Hepatocyte (in vitro differentiated cells): Measurements from ENCODE around the gene NAPA. TPM values are rescaled to one million over a fixed set of nuclear protein-coding genes. Genes with fewer than 3 reads are reported as not detected.

Source experiments
- DNase-seq: peaks from one replicate; pipeline ENCODE4 v3.0.0-alpha.2; 2016; ENCODE audit warnings: low spot score
- H2AFZ ChIP-seq: fragments of 200-600 bp; sonication (generic); 2 replicates; pipeline ENCODE4 v1.6.0; 2016; ENCODE audit warnings: antibody characterized with exemption, mild to moderate bottlenecking
- H3K27ac ChIP-seq: fragments of 200-600 bp; sonication (generic); 2 replicates; pipeline ENCODE4 v1.5.1; 2016; ENCODE audit warnings: mild to moderate bottlenecking
- H3K27me3 ChIP-seq: fragments of 200-600 bp; sonication (generic); 2 replicates; pipeline ENCODE4 v1.6.1; 2016
- H3K36me3 ChIP-seq: fragments of 200-600 bp; sonication (generic); replicated peaks from 2 replicates; pipeline ENCODE4 v1.5.1; 2016; ENCODE audit warnings: low read depth; ENCODE audit not compliant: insufficient read depth
- H3K4me1 ChIP-seq: fragments of 200-600 bp; sonication (generic); 2 replicates; pipeline ENCODE4 v1.5.1; 2016; ENCODE audit warnings: mild to moderate bottlenecking, moderate library complexity; ENCODE audit not compliant: insufficient read depth
- H3K4me2 ChIP-seq: fragments of 200-600 bp; sonication (generic); 2 replicates; pipeline ENCODE4 v1.6.0; 2016
- H3K4me3 ChIP-seq: fragments of 200-600 bp; sonication (generic); 2 replicates; pipeline ENCODE4 v1.5.1; 2016; ENCODE audit warnings: mild to moderate bottlenecking
- H3K79me2 ChIP-seq: fragments of 200-600 bp; sonication (generic); 2 replicates; pipeline ENCODE4 v1.6.0; 2017; ENCODE audit warnings: mild to moderate bottlenecking
- H3K9me2 ChIP-seq: fragments of 200-600 bp; sonication (generic); replicated peaks from 2 replicates; pipeline ENCODE4 v1.6.0; 2017; ENCODE audit warnings: mild to moderate bottlenecking; ENCODE audit not compliant: insufficient read depth
- H3K9me3 ChIP-seq: fragments of 200-600 bp; sonication (generic); 2 replicates; pipeline ENCODE4 v1.5.1; 2016; ENCODE audit warnings: low read depth, mild to moderate bottlenecking
- H4K20me1 ChIP-seq: fragments of 200-600 bp; sonication (generic); 2 replicates; pipeline ENCODE4 v1.6.0; 2016; ENCODE audit warnings: mild to moderate bottlenecking; ENCODE audit not compliant: insufficient read depth, poor library complexity, severe bottlenecking
- CTCF ChIP-seq: fragments of 200-600 bp; sonication (generic); IDR thresholded peaks from 2 replicates; pipeline ENCODE4 v1.5.1; 2016; ENCODE audit warnings: antibody characterized with exemption, mild to moderate bottlenecking; ENCODE audit not compliant: poor library complexity
- EZH2 ChIP-seq: fragments of 200-600 bp; sonication (generic); IDR thresholded peaks from 2 replicates; pipeline ENCODE4 v1.6.1; 2016; ENCODE audit warnings: antibody characterized with exemption, mild to moderate bottlenecking, borderline replicate concordance
- EZH2phosphoT487 ChIP-seq: fragments of 200-600 bp; sonication (generic); IDR thresholded peaks from one replicate; pipeline ENCODE4 v1.6.1; 2018; ENCODE audit warnings: antibody characterized with exemption, mild to moderate bottlenecking, low read depth, moderate library complexity; ENCODE audit not compliant: unreplicated experiment, severe bottlenecking
- WGBS: methylation state at CpG from one replicate; pipeline ENCODE4 v1.1.6; 2016; ENCODE audit warnings: low lambda C conversion rate; ENCODE audit errors: missing lambda C conversion rate; 5-methylcytosine and 5-hydroxymethylcytosine counted together
- polyA plus RNA-seq: library from polyadenylated mRNA; unstranded; fragments of >200 nt; fragmentation: Nextera tagmentation; extraction: Ambion mirVana; gene quantifications from 2 replicates; pipeline ENCODE4 v1.2.1, GENCODE V29; 2016
- total RNA-seq: library from RNA; depleted of rRNA; stranded (reverse); fragments of >200 nt; gene quantifications from 2 replicates; pipeline ENCODE4 v1.2.3, GENCODE V29; 2014

Gene NAPA
- total and polyA plus RNA-seq, 2 experiments from 2014 or later: 106 to 192 TPM

GRCh38 chr19:47498561-47498960 is 16.3 kb downstream of the NAPA start:
- DNase-seq: no peak
- H3K79me2 ChIP-seq: peaks cover 17% of the 10 kb centered on the region
- H3K9me3 ChIP-seq: no peaks in the 10 kb centered on the region
- H3K36me3 ChIP-seq: no peaks in the 10 kb centered on the region
- no peak for TF ChIP-seq EZH2
- TF ChIP-seq CTCF: no peak
- TF ChIP-seq EZH2phosphoT487: no peak
- H3K4me2 ChIP-seq: no peak overlapping the region
- H3K27me3 ChIP-seq: no peaks in the 10 kb centered on the region
- H3K27ac ChIP-seq: no peak overlapping the region
- peaks cover 22% of the 10 kb centered on the region for H4K20me1 ChIP-seq
- H3K9me2 ChIP-seq: no peaks in the 10 kb centered on the region
- no peak overlapping the region for H3K4me3 ChIP-seq
- 94% methylated on average over 5 of the region's 5 CpGs for WGBS
- H2AFZ ChIP-seq: no peak overlapping the region
- H3K4me1 ChIP-seq: no peaks in the 10 kb centered on the region

GRCh38 chr19:47497821-47498520 is 16.9 kb downstream of the NAPA start:
- H4K20me1 ChIP-seq: peaks cover 21% of the 10 kb centered on the region
- H3K79me2 ChIP-seq: peaks cover 12% of the 10 kb centered on the region
- no peaks in the 10 kb centered on the region for H3K9me2 ChIP-seq
- no peak for DNase-seq
- H3K4me3 ChIP-seq: no peak overlapping the region
- H3K4me1 ChIP-seq: no peaks in the 10 kb centered on the region
- H3K9me3 ChIP-seq: no peaks in the 10 kb centered on the region
- TF ChIP-seq EZH2phosphoT487: no peak
- no peak for TF ChIP-seq CTCF
- no peaks in the 10 kb centered on the region for H3K27me3 ChIP-seq
- no peak overlapping the region for H3K4me2 ChIP-seq
- H3K36me3 ChIP-seq: no peaks in the 10 kb centered on the region
- H3K27ac ChIP-seq: no peak overlapping the region
- H2AFZ ChIP-seq: no peak overlapping the region
- 96% methylated on average over 14 of the region's 14 CpGs for WGBS

- TF ChIP-seq EZH2: no peak
- no peak for TF ChIP-seq EZH2phosphoT487
- no peak for TF ChIP-seq CTCF
- no peak overlapping the region for H2AFZ ChIP-seq
- no peak overlapping the region for H3K4me2 ChIP-seq
- 91% methylated on average over 22 of the region's 23 CpGs for whole genome bisulfite sequencing
- H3K27ac ChIP-seq: no peak overlapping the region
- no peak overlapping the region for H3K4me3 ChIP-seq
- no peak for DNase-seq
- H3K9me3 ChIP-seq: no peaks in the 10 kb centered on the region
- peaks cover 15% of the 10 kb centered on the region for H4K20me1 ChIP-seq
- H3K9me2 ChIP-seq: no peaks in the 10 kb centered on the region
- peaks cover 8% of the 10 kb centered on the region for H3K79me2 ChIP-seq
- no peaks in the 10 kb centered on the region for H3K36me3 ChIP-seq
- H3K27me3 ChIP-seq: no peaks in the 10 kb centered on the region
- H3K4me1 ChIP-seq: no peaks in the 10 kb centered on the region
These were observed 17.7 kb downstream of the NAPA start for GRCh38 chr19:47497050-47497766.
